GM12801 (cell line): Measurements from ENCODE around the gene LSAMP.

ENCODE experiments used
- CTCF ChIP-seq: IDR thresholded peaks from one replicate; pipeline ENCODE4 v1.5.1; 2011; ENCODE audit warnings: control low read depth; ENCODE audit not compliant: insufficient read length; ENCODE audit errors: extremely low read depth

Gene LSAMP

GRCh38 chr3:116164039-116164438, 281.2 kb downstream of the LSAMP start:
- no peak for TF ChIP-seq CTCF

DNA sequence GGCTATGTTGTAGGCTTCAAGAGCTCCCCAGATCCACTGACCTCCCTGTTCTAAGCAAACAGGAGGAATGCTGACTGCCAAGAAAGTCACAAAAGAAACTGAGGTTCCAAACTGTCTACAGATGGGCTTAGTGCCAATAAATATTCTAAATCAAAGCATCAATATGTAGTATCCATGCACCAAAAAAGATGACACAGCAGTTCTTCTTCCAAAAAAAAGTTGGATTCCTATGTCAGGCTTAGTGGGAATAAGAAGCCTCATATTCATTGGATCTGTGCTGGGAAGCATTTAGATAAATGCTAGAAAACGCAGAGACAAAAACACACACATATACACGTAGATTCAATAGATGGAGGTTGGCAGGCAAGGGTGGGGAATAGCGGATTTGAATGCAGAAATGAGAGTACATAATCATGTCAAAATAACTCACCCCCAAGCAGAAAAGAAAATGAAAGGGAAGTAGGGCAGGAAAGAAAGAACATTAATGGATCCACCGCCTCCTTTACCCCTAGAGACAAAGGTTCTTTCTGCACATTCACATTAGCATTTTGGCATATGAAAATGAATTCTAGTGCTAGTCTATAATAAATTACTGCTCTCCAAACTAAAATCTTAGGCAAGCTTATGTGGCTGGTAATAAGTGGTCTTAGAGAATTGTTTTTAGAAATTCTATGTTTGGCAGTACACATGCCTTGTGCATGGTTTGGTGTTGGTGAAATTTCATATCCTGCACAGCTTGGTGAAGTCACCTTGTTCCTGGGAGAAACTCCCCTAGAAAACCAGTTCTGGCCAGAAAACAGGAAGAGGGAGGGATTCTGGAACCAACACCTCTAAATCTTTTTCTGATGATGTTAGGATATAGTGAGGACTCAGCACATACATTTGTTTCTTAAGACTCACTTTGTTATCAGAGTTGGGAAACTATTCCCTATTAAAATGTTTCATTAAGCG, 283.4 kb downstream of the LSAMP start:
- no peak for TF ChIP-seq CTCF

- no peak for TF ChIP-seq CTCF
Observed at GRCh38 chr3:116160594-116160993, 284.7 kb downstream of the LSAMP start.

DNA sequence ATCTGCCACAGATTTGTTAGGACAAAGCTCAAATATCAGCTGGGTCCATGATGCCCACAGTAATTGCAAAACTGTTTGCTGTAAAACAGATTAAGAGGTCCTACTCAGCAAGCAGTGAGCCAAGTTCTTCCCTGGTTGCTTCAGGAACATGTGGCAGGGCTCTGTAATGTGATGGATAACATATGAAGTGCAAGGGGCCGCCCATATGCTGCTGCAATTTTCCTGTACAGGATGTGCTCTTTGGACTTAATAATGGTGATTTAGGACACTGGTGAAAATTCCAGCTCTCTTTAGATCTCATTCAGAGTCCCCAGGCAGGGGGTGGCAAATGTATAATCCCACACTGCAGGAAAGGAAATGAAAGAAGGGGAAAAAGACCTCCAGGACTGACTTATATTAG, 289.4 kb downstream of the LSAMP start:
- TF ChIP-seq CTCF = no peak

- no peak for TF ChIP-seq CTCF
Observed at GRCh38 chr3:116154389-116154788, 290.9 kb downstream of the LSAMP start.

GRCh38 chr3:116153174-116153573, 292.1 kb downstream of the LSAMP start:
- TF ChIP-seq CTCF = no peak

DNA sequence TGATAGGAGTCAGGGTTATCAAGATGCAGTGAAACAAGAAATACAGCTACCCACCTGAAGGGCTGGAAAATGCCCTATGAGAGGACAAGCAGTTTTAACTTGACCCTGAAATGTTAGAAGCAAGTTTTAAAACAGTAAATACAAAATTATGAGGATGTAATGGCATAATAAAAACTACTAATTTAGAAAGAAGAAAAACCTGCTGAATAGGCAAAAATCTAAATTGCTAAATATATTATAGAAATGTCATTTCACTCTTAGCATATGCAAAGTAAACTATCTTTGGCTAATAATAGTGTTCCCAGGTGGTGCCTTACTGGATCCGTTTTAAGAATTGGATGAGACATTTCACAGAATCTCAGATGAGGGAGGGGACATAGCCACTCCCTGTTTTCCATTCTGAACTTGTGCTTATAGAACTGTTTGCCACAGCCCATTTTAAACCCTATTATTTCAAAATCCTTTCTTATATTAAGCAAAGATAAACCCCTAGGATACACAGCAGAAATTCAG, 294.6 kb downstream of the LSAMP start:
- no peak for TF ChIP-seq CTCF
